ENCODE results near the gene GNL3.

Gene GNL3

DNA sequence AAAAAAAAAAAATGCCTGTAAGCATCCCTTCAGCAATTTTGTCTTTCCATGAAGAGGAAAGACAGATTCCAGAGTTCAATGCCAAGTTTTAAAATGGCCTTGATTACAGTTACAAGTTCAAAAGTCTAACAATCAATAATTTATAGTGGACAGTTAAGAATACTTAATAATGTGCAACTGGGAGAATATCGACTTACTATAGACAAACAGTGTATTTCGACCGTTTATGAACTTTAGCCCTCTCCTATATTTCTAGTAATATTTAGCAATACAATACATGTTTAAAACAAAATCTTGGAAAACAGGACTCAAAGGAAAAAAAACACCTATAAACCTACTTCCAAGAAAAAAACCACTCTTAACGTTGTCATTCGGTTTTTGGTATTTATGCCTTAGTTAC, 1.6 kb upstream of the GNL3 start:
- Histone ChIP-seq H3K36me3 (ENCODE audit: insufficient read depth, low read length) (peaks cover 65% of the 10 kb centered on the region), H3K79me2 (ENCODE audit: insufficient read depth, low read length) (peaks cover 99% of the 10 kb centered on the region), H4K20me1 (ENCODE audit: insufficient read depth, low read length) (peaks cover 31% of the 10 kb centered on the region; the same call in 1 of the 2 replicates), H3K9me3 (ENCODE audit: insufficient read depth, low read length, severe bottlenecking) (no peaks in the 10 kb centered on the region), H3K9ac (ENCODE audit: low read depth, low read length) (peak overlapping the region; percentile 70), H3K27me3 (ENCODE audit: insufficient read depth, low read length, poor library complexity) (no peaks in the 10 kb centered on the region), H2AFZ (ENCODE audit: low read depth, low read length) (no peak overlapping the region), H3K4me2 (ENCODE audit: insufficient read depth, low read length) (peak overlapping the region; percentile 73), H3K4me1 (ENCODE audit: insufficient read depth, low read length) (peaks cover 49% of the 10 kb centered on the region), H3K27ac (ENCODE audit: low read length) (peak overlapping the region; percentile 88), H3K4me3 (ENCODE audit: low read depth in 1 of 2, low read length in 2 of 2) (peak overlapping the region; percentile 69 to 80; a peak in 2 of 4 replicates)
- no peak for DNase-seq
- no peak for ATAC-seq (ENCODE audit: insufficient read depth, low read depth)
- no peak for TF ChIP-seq EZH2 (IDR thresholded peaks at IDR 0.05; ENCODE audit: borderline replicate concordance, low read depth, low read length, severe bottlenecking)
- TF ChIP-seq, protein P1, sequence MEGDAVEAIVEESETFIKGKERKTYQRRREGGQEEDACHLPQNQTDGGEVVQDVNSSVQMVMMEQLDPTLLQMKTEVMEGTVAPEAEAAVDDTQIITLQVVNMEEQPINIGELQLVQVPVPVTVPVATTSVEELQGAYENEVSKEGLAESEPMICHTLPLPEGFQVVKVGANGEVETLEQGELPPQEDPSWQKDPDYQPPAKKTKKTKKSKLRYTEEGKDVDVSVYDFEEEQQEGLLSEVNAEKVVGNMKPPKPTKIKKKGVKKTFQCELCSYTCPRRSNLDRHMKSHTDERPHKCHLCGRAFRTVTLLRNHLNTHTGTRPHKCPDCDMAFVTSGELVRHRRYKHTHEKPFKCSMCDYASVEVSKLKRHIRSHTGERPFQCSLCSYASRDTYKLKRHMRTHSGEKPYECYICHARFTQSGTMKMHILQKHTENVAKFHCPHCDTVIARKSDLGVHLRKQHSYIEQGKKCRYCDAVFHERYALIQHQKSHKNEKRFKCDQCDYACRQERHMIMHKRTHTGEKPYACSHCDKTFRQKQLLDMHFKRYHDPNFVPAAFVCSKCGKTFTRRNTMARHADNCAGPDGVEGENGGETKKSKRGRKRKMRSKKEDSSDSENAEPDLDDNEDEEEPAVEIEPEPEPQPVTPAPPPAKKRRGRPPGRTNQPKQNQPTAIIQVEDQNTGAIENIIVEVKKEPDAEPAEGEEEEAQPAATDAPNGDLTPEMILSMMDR (IDR thresholded peaks at IDR 0.05; ENCODE audit: borderline replicate concordance, extremely low read depth, low read length, poor library complexity, severe bottlenecking), result no peak

DNA sequence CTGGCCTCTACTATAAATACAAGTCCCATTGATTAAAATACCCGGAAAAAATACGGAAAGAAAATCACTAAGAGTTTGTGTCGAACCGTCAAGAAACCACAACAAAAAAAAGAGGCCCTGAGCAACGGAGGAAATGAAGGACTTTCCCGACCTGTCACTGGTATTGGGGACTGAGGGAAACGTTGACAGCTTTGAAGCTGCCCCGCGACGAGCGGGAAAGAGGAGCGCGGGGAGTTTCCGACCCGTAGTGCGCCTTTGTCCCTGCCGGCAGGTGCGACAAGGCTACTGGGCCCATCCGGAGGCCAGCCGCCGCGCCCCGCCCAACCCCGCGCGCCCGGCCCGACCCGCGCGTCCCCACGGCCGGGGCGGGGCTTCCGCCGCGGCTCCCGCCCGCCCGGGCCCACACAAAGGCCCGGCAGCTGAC, 535 bp upstream of the GNL3 start:
- Histone ChIP-seq H3K9me3 (ENCODE audit: insufficient read depth, low read length, severe bottlenecking) (no peaks in the 10 kb centered on the region), H3K27ac (ENCODE audit: low read length) (peak overlapping the region; percentile 88), H3K4me1 (ENCODE audit: insufficient read depth, low read length) (peaks cover 49% of the 10 kb centered on the region), H3K79me2 (ENCODE audit: insufficient read depth, low read length) (peaks cover 97% of the 10 kb centered on the region), H3K9ac (ENCODE audit: low read depth, low read length) (peak overlapping the region; percentile 70), H3K36me3 (ENCODE audit: insufficient read depth, low read length) (peaks cover 64% of the 10 kb centered on the region), H2AFZ (ENCODE audit: low read depth, low read length) (peak overlapping the region; percentile 71), H3K4me3 (ENCODE audit: low read depth in 1 of 2, low read length in 2 of 2) (peak overlapping the region; percentile 69 to 80), H3K27me3 (ENCODE audit: insufficient read depth, low read length, poor library complexity) (no peaks in the 10 kb centered on the region), H3K4me2 (ENCODE audit: insufficient read depth, low read length) (peak overlapping the region; percentile 73), H4K20me1 (ENCODE audit: insufficient read depth, low read length) (peaks cover 25% of the 10 kb centered on the region; the same call in 1 of the 2 replicates)
- peak; percentile 83 for DNase-seq
- peak; percentile 70 for ATAC-seq (ENCODE audit: insufficient read depth, low read depth)
- TF ChIP-seq EZH2 (IDR thresholded peaks at IDR 0.05; ENCODE audit: borderline replicate concordance, low read depth, low read length, severe bottlenecking), result no peak
- TF ChIP-seq, protein P1 (IDR thresholded peaks at IDR 0.05; ENCODE audit: borderline replicate concordance, extremely low read depth, low read length, poor library complexity, severe bottlenecking), result no peak

DNA sequence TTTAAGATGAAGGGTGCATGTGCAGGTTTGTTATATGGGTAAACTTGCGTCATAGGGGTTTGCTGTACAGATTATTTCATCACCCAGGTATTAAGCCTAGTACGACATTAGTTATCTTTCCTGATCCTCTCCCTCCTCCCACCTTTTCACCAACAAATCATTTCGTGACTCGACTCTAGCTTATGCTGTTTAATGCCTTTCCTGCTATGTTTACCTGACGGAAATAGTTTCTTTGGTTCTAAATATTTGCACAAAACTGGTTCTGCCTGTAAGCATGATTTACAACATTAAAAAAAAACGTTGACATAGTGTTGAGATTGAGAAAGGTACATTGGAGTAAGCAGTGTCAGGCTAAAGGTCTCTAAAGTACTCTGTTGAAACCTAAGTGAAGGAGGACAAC, 2.4 kb downstream of the GNL3 start:
- Histone ChIP-seq H3K4me1 (ENCODE audit: insufficient read depth, low read length) (peaks cover 41% of the 10 kb centered on the region), H3K4me3 (ENCODE audit: low read depth in 1 of 2, low read length in 2 of 2) (no peak overlapping the region), H3K9me3 (ENCODE audit: insufficient read depth, low read length, severe bottlenecking) (no peaks in the 10 kb centered on the region), H3K9ac (ENCODE audit: low read depth, low read length) (no peak overlapping the region; the same call in 1 of the 2 replicates), H3K36me3 (ENCODE audit: insufficient read depth, low read length) (peaks cover 73% of the 10 kb centered on the region), H4K20me1 (ENCODE audit: insufficient read depth, low read length) (peaks cover 25% of the 10 kb centered on the region; the same call in 1 of the 2 replicates), H3K27ac (ENCODE audit: low read length) (no peak overlapping the region), H3K4me2 (ENCODE audit: insufficient read depth, low read length) (peak overlapping the region; percentile 73; the same call in 1 of the 2 replicates), H3K27me3 (ENCODE audit: insufficient read depth, low read length, poor library complexity) (no peaks in the 10 kb centered on the region), H2AFZ (ENCODE audit: low read depth, low read length) (no peak overlapping the region), H3K79me2 (ENCODE audit: insufficient read depth, low read length) (peaks cover 73% of the 10 kb centered on the region)
- ATAC-seq (ENCODE audit: insufficient read depth, low read depth), result no peak
- TF ChIP-seq EZH2 (IDR thresholded peaks at IDR 0.05; ENCODE audit: borderline replicate concordance, low read depth, low read length, severe bottlenecking), result no peak
- TF ChIP-seq, protein P1 (IDR thresholded peaks at IDR 0.05; ENCODE audit: borderline replicate concordance, extremely low read depth, low read length, poor library complexity, severe bottlenecking), result no peak
- DNase-seq, result no peak
